ENCODE results near the gene DMAC2L.

The DMAC2L gene

DNA sequence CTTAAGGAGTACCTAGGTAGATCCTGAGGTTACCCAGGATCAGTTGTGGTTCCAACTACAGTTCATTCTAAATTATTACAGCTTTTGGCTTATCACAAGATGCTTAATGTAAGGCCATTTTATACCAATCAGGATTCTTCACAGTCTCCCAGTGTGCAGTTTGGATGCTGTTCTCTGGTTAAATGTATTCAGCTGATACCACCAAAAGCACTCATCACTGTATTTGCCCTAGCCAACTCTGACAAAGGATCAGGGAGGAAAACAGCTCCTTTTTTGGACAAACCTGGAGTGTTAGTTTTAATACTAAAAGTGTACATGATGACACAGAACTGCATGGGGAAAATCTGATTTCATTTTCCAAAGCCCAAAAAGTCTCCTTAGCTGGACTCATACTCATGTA is 19.5 kb downstream of the DMAC2L start:
- no peak overlapping the region for H3K9ac ChIP-seq
- TF ChIP-seq, protein P1, sequence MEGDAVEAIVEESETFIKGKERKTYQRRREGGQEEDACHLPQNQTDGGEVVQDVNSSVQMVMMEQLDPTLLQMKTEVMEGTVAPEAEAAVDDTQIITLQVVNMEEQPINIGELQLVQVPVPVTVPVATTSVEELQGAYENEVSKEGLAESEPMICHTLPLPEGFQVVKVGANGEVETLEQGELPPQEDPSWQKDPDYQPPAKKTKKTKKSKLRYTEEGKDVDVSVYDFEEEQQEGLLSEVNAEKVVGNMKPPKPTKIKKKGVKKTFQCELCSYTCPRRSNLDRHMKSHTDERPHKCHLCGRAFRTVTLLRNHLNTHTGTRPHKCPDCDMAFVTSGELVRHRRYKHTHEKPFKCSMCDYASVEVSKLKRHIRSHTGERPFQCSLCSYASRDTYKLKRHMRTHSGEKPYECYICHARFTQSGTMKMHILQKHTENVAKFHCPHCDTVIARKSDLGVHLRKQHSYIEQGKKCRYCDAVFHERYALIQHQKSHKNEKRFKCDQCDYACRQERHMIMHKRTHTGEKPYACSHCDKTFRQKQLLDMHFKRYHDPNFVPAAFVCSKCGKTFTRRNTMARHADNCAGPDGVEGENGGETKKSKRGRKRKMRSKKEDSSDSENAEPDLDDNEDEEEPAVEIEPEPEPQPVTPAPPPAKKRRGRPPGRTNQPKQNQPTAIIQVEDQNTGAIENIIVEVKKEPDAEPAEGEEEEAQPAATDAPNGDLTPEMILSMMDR (conservative IDR thresholded peaks at IDR 0.05; ENCODE audit: low read depth, low read length): no peak
- H3K27ac ChIP-seq: no peak overlapping the region
- H3K4me3 ChIP-seq (IDR thresholded peaks at IDR 0.05; ENCODE audit: insufficient read depth, low read depth, low read length): no peak overlapping the region
- no peak overlapping the region for H2AFZ ChIP-seq (ENCODE audit: low read depth)
- no peak overlapping the region for H3K4me2 ChIP-seq
- no peaks in the 10 kb centered on the region for H4K20me1 ChIP-seq (ENCODE audit: insufficient read depth)
- H3K27me3 ChIP-seq (ENCODE audit: insufficient read depth, low read depth): no peaks in the 10 kb centered on the region
- H3K36me3 ChIP-seq (ENCODE audit: insufficient read depth): no peaks in the 10 kb centered on the region
- peaks cover 13% of the 10 kb centered on the region for H3K4me1 ChIP-seq (ENCODE audit: low read depth, poor library complexity, severe bottlenecking)
- no peaks in the 10 kb centered on the region for H3K79me2 ChIP-seq (ENCODE audit: insufficient read depth, low read depth)

DNA sequence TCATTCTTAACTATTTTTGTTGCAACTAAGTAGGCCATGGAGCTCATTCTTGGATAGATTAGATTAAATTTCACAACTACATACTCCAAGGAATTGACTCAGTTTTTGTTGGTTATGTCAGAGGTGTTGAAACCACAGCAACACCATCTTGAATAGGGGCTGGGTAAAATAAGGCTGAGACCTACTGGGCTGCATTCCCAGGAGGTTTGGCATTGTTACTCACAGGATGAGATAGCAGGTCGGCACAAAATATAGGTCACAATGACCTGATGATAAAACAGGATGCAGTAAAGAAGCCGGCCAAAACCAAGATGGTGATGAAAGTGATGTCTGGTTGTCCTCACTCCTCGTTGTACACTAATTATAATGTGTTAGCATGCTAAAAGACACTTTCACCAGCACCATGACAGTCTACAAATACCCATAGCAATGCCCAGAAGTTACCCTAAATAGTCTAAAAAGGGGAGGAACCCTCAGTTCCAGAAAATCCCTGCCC is 20.9 kb downstream of the DMAC2L start:
- H2AFZ ChIP-seq (ENCODE audit: low read depth): no peak overlapping the region
- no peak overlapping the region for H3K9ac ChIP-seq
- no peaks in the 10 kb centered on the region for H3K36me3 ChIP-seq (ENCODE audit: insufficient read depth)
- H3K4me1 ChIP-seq (ENCODE audit: low read depth, poor library complexity, severe bottlenecking): peaks cover 17% of the 10 kb centered on the region
- H4K20me1 ChIP-seq (ENCODE audit: insufficient read depth): no peaks in the 10 kb centered on the region
- no peak overlapping the region for H3K27ac ChIP-seq
- TF ChIP-seq, protein P1 (conservative IDR thresholded peaks at IDR 0.05; ENCODE audit: low read depth, low read length): no peak
- no peak overlapping the region for H3K4me2 ChIP-seq
- no peaks in the 10 kb centered on the region for H3K27me3 ChIP-seq (ENCODE audit: insufficient read depth, low read depth)
- no peak overlapping the region for H3K4me3 ChIP-seq (IDR thresholded peaks at IDR 0.05; ENCODE audit: insufficient read depth, low read depth, low read length)
- H3K79me2 ChIP-seq (ENCODE audit: insufficient read depth, low read depth): no peaks in the 10 kb centered on the region

DNA sequence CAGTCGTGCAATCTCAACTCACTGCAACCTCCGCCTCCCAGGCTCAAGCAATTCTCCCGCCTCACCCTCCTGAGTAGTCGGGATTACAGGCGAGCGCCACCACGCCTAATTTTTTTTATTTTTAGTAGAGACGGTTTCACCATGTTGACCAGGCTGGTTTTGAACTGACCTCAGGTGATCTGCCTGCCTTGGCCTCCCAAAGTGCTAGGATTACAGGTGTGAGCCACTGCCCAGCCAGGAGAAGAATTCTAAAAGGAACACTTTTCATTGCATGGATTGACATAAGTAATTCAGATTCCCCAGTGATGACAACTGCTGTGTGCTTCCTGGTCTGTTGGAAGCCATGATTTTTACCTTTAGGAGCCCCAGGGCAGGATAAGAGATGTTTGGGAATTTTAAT is 22.1 kb downstream of the DMAC2L start:
- TF ChIP-seq, protein P1 (conservative IDR thresholded peaks at IDR 0.05; ENCODE audit: low read depth, low read length): no peak
- Histone ChIP-seq H3K4me2 (no peak overlapping the region), H3K4me1 (ENCODE audit: low read depth, poor library complexity, severe bottlenecking) (peaks cover 17% of the 10 kb centered on the region), H3K79me2 (ENCODE audit: insufficient read depth, low read depth) (no peaks in the 10 kb centered on the region), H2AFZ (ENCODE audit: low read depth) (no peak overlapping the region), H3K27ac (no peak overlapping the region), H3K36me3 (ENCODE audit: insufficient read depth) (no peaks in the 10 kb centered on the region), H3K27me3 (ENCODE audit: insufficient read depth, low read depth) (no peaks in the 10 kb centered on the region), H4K20me1 (ENCODE audit: insufficient read depth) (no peaks in the 10 kb centered on the region), H3K9ac (no peak overlapping the region), H3K4me3 (IDR thresholded peaks at IDR 0.05; ENCODE audit: insufficient read depth, low read depth, low read length) (no peak overlapping the region)

DNA sequence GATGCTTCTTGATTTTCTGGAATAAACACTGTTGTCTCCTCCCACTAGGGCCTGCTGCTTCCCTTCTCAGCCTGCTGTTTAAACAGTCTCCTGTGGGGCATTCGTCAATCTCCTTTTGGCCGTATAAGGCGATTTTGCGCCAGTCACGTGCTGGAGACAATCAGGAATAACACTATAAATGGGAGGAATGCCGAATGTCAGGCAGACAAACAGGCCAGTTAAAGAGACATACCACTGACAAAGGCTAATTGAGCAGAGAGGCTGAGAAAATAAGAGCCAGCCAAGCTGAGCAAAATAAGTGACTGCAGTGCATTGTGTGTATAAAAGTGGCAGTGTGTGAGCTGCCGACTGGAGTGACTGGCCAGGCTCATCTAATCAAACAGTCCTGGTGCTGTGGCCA is 23.3 kb downstream of the DMAC2L start:
- no peaks in the 10 kb centered on the region for H3K79me2 ChIP-seq (ENCODE audit: insufficient read depth, low read depth)
- H4K20me1 ChIP-seq (ENCODE audit: insufficient read depth): no peaks in the 10 kb centered on the region
- H3K27me3 ChIP-seq (ENCODE audit: insufficient read depth, low read depth): no peaks in the 10 kb centered on the region
- H2AFZ ChIP-seq (ENCODE audit: low read depth): no peak overlapping the region
- no peak overlapping the region for H3K4me3 ChIP-seq (IDR thresholded peaks at IDR 0.05; ENCODE audit: insufficient read depth, low read depth, low read length)
- peak overlapping the region; percentile 62; the same call in 1 of the 2 replicates for H3K27ac ChIP-seq
- no peaks in the 10 kb centered on the region for H3K36me3 ChIP-seq (ENCODE audit: insufficient read depth)
- H3K9ac ChIP-seq: no peak overlapping the region
- TF ChIP-seq, protein P1 (conservative IDR thresholded peaks at IDR 0.05; ENCODE audit: low read depth, low read length): no peak
- peaks cover 17% of the 10 kb centered on the region for H3K4me1 ChIP-seq (ENCODE audit: low read depth, poor library complexity, severe bottlenecking)
- H3K4me2 ChIP-seq: peak overlapping the region; percentile 93; the same call in 1 of the 2 replicates

Data from KMS-11 (cell line).